Measurements from ENCODE around the gene SHLD1. TPM values are rescaled to one million over a fixed set of nuclear protein-coding genes. Genes with fewer than 3 reads are reported as not detected.
"Not testable (repeated sequence)": the region's sequence is repeated elsewhere in the genome, so short reads cannot be mapped to it uniquely, and the experiment has no call there.

The SHLD1 gene
- total RNA-seq, 1 donor: 2.0 TPM

- TF ChIP-seq, protein P1, sequence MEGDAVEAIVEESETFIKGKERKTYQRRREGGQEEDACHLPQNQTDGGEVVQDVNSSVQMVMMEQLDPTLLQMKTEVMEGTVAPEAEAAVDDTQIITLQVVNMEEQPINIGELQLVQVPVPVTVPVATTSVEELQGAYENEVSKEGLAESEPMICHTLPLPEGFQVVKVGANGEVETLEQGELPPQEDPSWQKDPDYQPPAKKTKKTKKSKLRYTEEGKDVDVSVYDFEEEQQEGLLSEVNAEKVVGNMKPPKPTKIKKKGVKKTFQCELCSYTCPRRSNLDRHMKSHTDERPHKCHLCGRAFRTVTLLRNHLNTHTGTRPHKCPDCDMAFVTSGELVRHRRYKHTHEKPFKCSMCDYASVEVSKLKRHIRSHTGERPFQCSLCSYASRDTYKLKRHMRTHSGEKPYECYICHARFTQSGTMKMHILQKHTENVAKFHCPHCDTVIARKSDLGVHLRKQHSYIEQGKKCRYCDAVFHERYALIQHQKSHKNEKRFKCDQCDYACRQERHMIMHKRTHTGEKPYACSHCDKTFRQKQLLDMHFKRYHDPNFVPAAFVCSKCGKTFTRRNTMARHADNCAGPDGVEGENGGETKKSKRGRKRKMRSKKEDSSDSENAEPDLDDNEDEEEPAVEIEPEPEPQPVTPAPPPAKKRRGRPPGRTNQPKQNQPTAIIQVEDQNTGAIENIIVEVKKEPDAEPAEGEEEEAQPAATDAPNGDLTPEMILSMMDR (IDR thresholded peaks at IDR 0.05; ENCODE audit: insufficient read depth, low read length): no peak
- no peak for DNase-seq (ENCODE audit: low read depth)
These were observed 2.0 kb upstream of the SHLD1 start for GRCh38 chr20:5748246-5748645.

GRCh38 chr20:5749512-5749951, 669 bp upstream of the SHLD1 start:
- not testable (repeated sequence) for DNase-seq (ENCODE audit: low read depth); H3K4me3 ChIP-seq (ENCODE audit: low read depth, low read length)

More at GRCh38 chr20:5748246-5748645, 2.0 kb upstream of the SHLD1 start:
- no peak overlapping the region for H3K4me3 ChIP-seq (ENCODE audit: low read depth, low read length)

DNA sequence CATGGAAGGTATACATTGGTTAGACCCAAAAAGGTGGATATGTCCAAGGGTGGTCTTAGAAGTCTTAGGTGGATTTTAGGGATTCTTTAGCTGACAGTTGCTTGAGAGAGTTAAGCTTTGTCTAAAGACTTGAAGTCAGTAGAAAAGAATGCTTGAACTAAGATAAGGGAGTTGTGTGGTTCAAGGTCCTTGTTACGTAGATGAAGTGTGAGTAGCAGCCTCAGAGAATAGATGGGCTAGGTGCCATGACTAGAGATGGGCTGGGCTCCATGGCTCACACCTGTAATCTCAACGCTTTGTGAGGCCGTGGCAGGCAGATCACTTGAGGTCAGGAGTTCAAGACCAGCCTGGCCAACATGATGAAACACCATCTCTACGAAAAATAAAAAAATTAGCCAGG, 1.7 kb downstream of the SHLD1 start:
- TF ChIP-seq, protein P1 (IDR thresholded peaks at IDR 0.05; ENCODE audit: insufficient read depth, low read length): no peak

DNA sequence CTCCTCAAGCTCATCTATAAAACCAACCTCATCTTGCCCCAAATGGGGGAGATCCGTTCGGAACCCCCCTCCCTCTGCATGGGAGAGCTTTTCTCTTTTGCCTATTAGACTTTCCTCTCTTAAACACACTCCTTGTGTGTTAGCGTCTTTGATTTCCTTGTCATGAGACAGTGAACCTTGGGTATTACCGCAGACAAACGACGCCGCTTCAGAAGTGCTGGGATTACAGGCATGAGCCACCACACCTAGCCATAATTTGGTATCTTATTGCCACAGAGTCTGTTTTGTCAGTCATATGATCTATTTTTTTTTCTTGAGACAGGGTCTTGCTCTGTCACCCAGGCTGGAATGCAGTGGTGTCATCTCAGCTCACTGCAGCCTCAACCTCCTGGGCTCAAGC, 3.6 kb downstream of the SHLD1 start:
- no peak overlapping the region for H3K4me3 ChIP-seq (ENCODE audit: low read depth, low read length)
- no peak for DNase-seq (ENCODE audit: low read depth)
- TF ChIP-seq, protein P1 (IDR thresholded peaks at IDR 0.05; ENCODE audit: insufficient read depth, low read length): no peak

More for the DNA sequence above, 1.7 kb downstream of the SHLD1 start:
- no peak overlapping the region for H3K4me3 ChIP-seq (ENCODE audit: low read depth, low read length)
- DNase-seq (ENCODE audit: low read depth): peak; percentile 60

- DNase-seq (ENCODE audit: low read depth): no peak
- TF ChIP-seq, protein P1 (IDR thresholded peaks at IDR 0.05; ENCODE audit: insufficient read depth, low read length): no peak
- no peak overlapping the region for H3K4me3 ChIP-seq (ENCODE audit: low read depth, low read length)
These were observed 7.7 kb downstream of the SHLD1 start for GRCh38 chr20:5757949-5758348.

- no peak for DNase-seq (ENCODE audit: low read depth)
- no peak overlapping the region for H3K4me3 ChIP-seq (ENCODE audit: low read depth, low read length)
- TF ChIP-seq, protein P1 (IDR thresholded peaks at IDR 0.05; ENCODE audit: insufficient read depth, low read length): no peak
These were observed 16.0 kb downstream of the SHLD1 start for GRCh38 chr20:5766085-5766764.

DNA sequence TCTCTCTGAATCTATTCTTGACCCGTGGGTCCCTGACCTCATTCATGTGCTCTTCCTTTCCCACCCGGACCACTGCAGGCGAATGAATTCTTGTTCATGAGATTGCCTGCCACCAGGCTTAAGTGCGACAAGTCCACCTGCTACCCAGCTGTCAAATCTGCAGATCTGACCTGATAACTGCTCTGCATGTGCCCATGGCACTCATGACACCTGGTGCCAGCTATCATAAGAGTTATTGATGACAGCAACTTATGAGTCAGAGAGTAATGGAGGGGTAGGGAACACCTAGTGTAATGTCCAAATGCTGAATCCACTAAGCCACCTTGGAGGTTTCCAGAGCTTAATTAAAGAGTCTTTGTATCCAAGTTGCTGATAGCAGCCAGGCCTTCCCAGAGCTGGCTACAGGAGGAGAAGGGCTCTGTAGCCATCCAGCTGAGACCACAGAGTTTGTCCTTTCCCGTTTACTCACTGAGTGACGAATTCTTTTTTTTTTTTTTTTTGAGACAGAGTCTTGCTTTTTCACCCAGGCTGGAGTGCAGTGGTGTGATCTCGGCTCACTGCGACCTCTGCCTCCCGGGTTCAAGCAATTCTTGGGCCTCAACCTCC, 17.4 kb downstream of the SHLD1 start:
- H3K4me3 ChIP-seq (ENCODE audit: low read depth, low read length): no peak overlapping the region
- TF ChIP-seq, protein P1 (IDR thresholded peaks at IDR 0.05; ENCODE audit: insufficient read depth, low read length): no peak
- DNase-seq (ENCODE audit: low read depth): no peak

All from fibroblast of the aortic adventitia (primary cell).